Esophagus squamous epithelium (tissue), 4 donors: Measurements from ENCODE around the gene ADARB2.

Experiments
- POLR2A ChIP-seq, 4 donors: fragments of 450-650 bp; IDR thresholded peaks; one replicate each; pipeline ENCODE4 v1.6.1; 2017; ENCODE audit warnings: antibody characterized with exemption in 4 of 4, mild to moderate bottlenecking in 4 of 4, moderate library complexity in 3 of 4
- TF ChIP-seq, protein P1 (sequence below), 6 experiments: fragments of 450-650 bp in 4 of 6; fragments of 200-600 bp in 2 of 6; sonication (generic) in 2 of 6; IDR thresholded peaks; one replicate each; pipeline ENCODE4 v1.5.1; 2016 to 2019; ENCODE audit warnings: antibody characterized with exemption in 6 of 6, mild to moderate bottlenecking in 4 of 6, moderate library complexity in 4 of 6

DNA sequence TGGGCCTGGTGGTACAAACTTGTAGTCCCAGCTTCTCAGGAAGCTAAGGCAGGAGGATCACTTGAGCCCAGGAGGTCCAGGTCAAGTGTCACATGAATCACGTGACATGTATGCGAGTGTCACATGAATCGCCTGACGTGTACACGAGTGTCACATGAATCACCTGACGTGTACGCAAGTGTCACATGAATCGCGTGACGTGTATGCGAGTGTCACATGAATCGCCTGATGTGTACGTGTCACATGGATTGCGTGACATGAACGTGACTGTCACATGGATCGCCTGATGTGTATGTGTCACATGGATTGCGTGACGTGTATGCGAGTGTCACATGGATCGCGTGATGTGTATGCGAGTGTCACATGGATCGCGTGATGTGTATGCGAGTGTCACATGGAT, 9.5 kb upstream of the ADARB2 start:
- TF ChIP-seq, protein P1, sequence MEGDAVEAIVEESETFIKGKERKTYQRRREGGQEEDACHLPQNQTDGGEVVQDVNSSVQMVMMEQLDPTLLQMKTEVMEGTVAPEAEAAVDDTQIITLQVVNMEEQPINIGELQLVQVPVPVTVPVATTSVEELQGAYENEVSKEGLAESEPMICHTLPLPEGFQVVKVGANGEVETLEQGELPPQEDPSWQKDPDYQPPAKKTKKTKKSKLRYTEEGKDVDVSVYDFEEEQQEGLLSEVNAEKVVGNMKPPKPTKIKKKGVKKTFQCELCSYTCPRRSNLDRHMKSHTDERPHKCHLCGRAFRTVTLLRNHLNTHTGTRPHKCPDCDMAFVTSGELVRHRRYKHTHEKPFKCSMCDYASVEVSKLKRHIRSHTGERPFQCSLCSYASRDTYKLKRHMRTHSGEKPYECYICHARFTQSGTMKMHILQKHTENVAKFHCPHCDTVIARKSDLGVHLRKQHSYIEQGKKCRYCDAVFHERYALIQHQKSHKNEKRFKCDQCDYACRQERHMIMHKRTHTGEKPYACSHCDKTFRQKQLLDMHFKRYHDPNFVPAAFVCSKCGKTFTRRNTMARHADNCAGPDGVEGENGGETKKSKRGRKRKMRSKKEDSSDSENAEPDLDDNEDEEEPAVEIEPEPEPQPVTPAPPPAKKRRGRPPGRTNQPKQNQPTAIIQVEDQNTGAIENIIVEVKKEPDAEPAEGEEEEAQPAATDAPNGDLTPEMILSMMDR (IDR thresholded peaks at IDR 0.05): no peak
- no peak for TF ChIP-seq POLR2A (IDR thresholded peaks at IDR 0.05)
